Ascending aorta (tissue), 2 donors: Measurements from ENCODE around the gene DNASE1L2. TPM values are rescaled to one million over a fixed set of nuclear protein-coding genes. Genes with fewer than 3 reads are reported as not detected.

Experiments used
- DNase-seq, 2 donors: peaks; one replicate each; pipeline ENCODE4 v3.0.0-alpha.2; 2019; ENCODE audit warnings: low spot score in 2 of 2
- H3K27ac ChIP-seq, 2 donors: fragments of 200-600 bp; sonication (generic); one replicate each; pipeline ENCODE4 v1.5.1; 2016 to 2017; ENCODE audit warnings: mild to moderate bottlenecking in 1 of 2
- H3K27me3 ChIP-seq: fragments of 200-600 bp; sonication (generic); one replicate; pipeline ENCODE4 v1.5.1; 2017
- H3K36me3 ChIP-seq, 2 donors: fragments of 200-600 bp; sonication (generic); one replicate each; pipeline ENCODE4 v1.5.1; 2016
- H3K4me1 ChIP-seq, 2 donors: fragments of 200-600 bp; sonication (generic); one replicate each; pipeline ENCODE4 v1.5.1; 2016 to 2017; ENCODE audit warnings: mild to moderate bottlenecking in 1 of 2
- H3K4me3 ChIP-seq, 2 donors: fragments of 200-600 bp; sonication (generic); one replicate each; pipeline ENCODE4 v1.5.1; 2016 to 2017; ENCODE audit warnings: mild to moderate bottlenecking in 1 of 2
- H3K9me3 ChIP-seq, 2 donors: fragments of 200-600 bp; sonication (generic); one replicate each; pipeline ENCODE4 v1.5.1; 2016
- CTCF ChIP-seq, 3 experiments: fragments of 200-600 bp in 2 of 3; fragments of 450-650 bp in 1 of 3; sonication (generic) in 2 of 3; IDR thresholded peaks; one replicate each; pipeline ENCODE4 v1.5.1; 2016 to 2019; ENCODE audit warnings: antibody characterized with exemption in 3 of 3, mild to moderate bottlenecking in 1 of 3, moderate library complexity in 1 of 3
- intact Hi-C: fragments of 100-400 bp; cut with DNase I; formaldehyde crosslinking; loops from one replicate; pipeline ENCODE4 v1.15.1; 2023
- total RNA-seq: library from RNA; depleted of rRNA; stranded (reverse); fragments of >200 nt; gene quantifications from one replicate; pipeline ENCODE4 v1.1.0, GENCODE V29; 2016

Gene DNASE1L2
- total RNA-seq, 1 donor from 2014 or later = not detected

DNA sequence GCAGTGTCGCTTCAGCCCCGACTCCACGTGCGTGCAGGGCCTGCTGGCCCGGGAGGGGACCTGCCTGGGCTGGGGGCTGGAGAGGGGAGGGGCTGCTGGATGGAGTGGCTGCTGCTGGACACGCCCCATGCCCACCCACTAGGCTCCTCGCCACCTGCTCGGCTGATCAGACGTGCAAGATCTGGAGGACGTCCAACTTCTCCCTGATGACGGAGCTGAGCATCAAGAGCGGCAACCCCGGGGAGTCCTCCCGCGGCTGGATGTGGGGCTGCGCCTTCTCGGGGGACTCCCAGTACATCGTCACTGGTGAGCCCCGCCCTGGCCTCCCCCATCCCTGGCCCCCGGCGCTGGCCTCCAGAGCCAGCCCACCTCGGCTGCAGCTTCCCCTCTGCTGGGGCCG is 27.9 kb upstream of the DNASE1L2 start:
- Histone ChIP-seq H3K27ac (no peak overlapping the region), H3K9me3 (no peaks in the 10 kb centered on the region), H3K4me3 (no peak overlapping the region), H3K4me1 (peaks cover 11 to 25% of the 10 kb centered on the region in 2 donors), H3K36me3 (peaks cover 18 to 36% of the 10 kb centered on the region in 2 donors), H3K27me3 (no peaks in the 10 kb centered on the region)
- DNase-seq = no peak
- intact Hi-C loops = loop anchor here (5.0 kb wide), 2 partner anchors 59 to 596 kb away; partner anchors contain the start of genes CRAMP1, IFT140 and RNPS1
- TF ChIP-seq CTCF (IDR thresholded peaks at IDR 0.05) = no peak

GRCh38 chr16:2208772-2209171 is 27.5 kb upstream of the DNASE1L2 start:
- Histone ChIP-seq H3K4me1 (peaks cover 12 to 30% of the 10 kb centered on the region in 2 donors), H3K36me3 (peaks cover 18 to 36% of the 10 kb centered on the region in 2 donors), H3K27ac (no peak overlapping the region), H3K9me3 (no peaks in the 10 kb centered on the region), H3K4me3 (no peak overlapping the region), H3K27me3 (no peaks in the 10 kb centered on the region)
- no peak for DNase-seq
- intact Hi-C loops = loop anchor here (5.0 kb wide), 2 partner anchors 59 to 596 kb away; partner anchors contain the start of genes CRAMP1, IFT140 and RNPS1
- no peak for TF ChIP-seq CTCF (IDR thresholded peaks at IDR 0.05)

GRCh38 chr16:2209258-2210008 is 26.8 kb upstream of the DNASE1L2 start:
- intact Hi-C loops = loop anchor here (5.0 kb wide), 4 partner anchors 43 to 813 kb away; partner anchors contain the start of genes CRAMP1, ECI1, HCFC1R1 and IFT140
- H3K4me1 ChIP-seq = peaks cover 15 to 33% of the 10 kb centered on the region in 2 donors
- TF ChIP-seq CTCF (IDR thresholded peaks at IDR 0.05) = no peak

DNA sequence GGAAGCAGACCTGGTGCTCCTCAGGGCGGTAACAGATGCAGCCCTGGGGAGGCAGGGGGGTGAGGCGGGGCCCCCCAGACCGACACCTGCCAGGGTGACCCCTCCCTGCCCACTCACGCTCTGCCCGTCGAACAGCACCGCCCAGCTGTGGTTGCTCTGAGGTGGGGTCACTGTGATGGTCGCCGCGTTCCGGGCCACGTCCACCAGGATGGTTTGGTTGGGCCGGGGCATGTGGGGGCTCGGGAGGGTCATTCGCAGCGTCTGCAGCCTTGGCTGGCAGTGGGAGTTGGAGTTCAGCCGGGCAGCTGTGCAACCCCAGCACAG is 26.3 kb upstream of the DNASE1L2 start:
- H3K9me3 ChIP-seq = no peaks in the 10 kb centered on the region
- H3K27ac ChIP-seq = no peak overlapping the region
- no peak for DNase-seq
- peaks cover 15 to 30% of the 10 kb centered on the region in 2 donors for H3K4me1 ChIP-seq
- H3K4me3 ChIP-seq = no peak overlapping the region
- H3K36me3 ChIP-seq = peaks cover 18 to 36% of the 10 kb centered on the region in 2 donors
- no peak for TF ChIP-seq CTCF (IDR thresholded peaks at IDR 0.05)
- intact Hi-C loops = loop anchor here (5.0 kb wide), 2 partner anchors 42 to 812 kb away; partner anchors contain the start of genes ECI1, HCFC1R1, THOC6 and TNFRSF12A
- H3K27me3 ChIP-seq = no peaks in the 10 kb centered on the region

More at GRCh38 chr16:2209258-2210008, 26.8 kb upstream of the DNASE1L2 start:
- Histone ChIP-seq H3K4me3 (no peak overlapping the region), H3K9me3 (no peaks in the 10 kb centered on the region), H3K27me3 (no peaks in the 10 kb centered on the region), H3K36me3 (peaks cover 18 to 36% of the 10 kb centered on the region in 2 donors), H3K27ac (no peak overlapping the region)
- DNase-seq = no peak

DNA sequence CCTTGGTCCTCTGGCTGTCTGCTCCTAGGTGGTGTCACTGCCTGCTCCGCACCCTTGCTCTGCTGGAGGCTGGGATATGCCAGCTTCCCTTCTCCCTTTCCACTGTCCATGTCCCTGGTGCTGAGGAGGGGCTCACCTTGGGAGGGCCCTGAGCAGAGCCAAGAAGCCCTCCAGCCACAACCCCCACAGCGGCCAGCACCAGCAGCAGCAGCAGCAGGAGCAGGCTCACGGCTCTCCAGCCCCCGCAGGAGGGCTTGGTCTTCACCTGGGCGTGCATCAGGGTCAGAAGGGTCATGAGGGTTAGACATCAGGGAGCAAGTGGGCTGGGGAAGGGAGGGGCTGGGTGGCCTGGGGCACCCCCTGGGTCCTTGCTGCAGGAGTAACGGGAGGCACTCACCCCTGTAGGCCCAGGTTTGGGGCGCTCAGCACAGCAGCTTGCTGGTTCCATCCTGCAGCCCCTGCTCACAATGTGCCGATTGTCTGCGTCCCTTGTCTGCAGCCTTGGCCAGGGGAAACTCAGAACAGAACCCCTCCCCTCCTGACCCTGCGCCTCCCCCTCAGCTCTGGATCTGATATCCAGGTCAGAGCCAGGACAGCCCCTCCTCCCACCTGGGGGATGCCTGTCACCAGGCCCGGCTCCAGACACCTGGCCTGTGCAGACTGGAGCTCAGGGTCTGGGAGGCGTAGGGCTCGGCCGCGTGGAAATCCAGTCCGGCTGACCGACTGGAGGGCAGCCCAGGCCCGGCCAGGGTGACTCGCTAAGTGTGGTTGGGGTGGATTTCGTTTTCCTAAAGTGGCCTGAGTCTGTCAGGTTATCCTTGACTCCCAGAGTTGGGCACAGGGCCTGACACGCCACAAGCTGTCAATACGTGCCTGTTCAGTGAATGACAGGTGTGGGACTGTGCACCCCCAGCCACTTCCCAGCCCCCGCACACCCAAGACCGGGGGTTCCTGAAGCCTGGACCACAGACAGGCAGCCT is 25.6 kb upstream of the DNASE1L2 start, which contains the start of gene BRICD5:
TSS of gene BRICD5 (minus strand) at position 478 of the 980 bp plus-strand sequence. CDS start at position 448, 30 bp downstream.
- Histone ChIP-seq H3K4me3 (no peak within 1 kb of the TSS), H3K27ac (no peak within 1 kb of the TSS), H3K27me3 (no peaks in the 10 kb centered on the region), H3K36me3 (peaks cover 18 to 36% of the 10 kb centered on the region in 2 donors), H3K9me3 (no peaks in the 10 kb centered on the region), H3K4me1 (peaks cover 15 to 30% of the 10 kb centered on the region in 2 donors)
- intact Hi-C loops = loop anchor here (5.0 kb wide), 2 partner anchors 42 to 812 kb away; partner anchors contain the start of genes ECI1, HCFC1R1, THOC6 and TNFRSF12A
- no peak for TF ChIP-seq CTCF (IDR thresholded peaks at IDR 0.05)
- DNase-seq = no peak
